GM21786 (cell line): ENCODE measurements around the gene KIF11.
"Not testable (repeated sequence)": the region's sequence is repeated elsewhere in the genome, so short reads cannot be mapped to it uniquely, and the experiment has no call there.

ENCODE experiments used
- ATAC-seq: cut with Tn5 transposase; IDR thresholded peaks from one replicate; pipeline ENCODE4 v1.9.1; 2021; ENCODE audit not compliant: unreplicated experiment

KIF11 gene

GRCh38 chr10:92590623-92591549, 2.0 kb upstream of the KIF11 start:
- peak; percentile 4 for ATAC-seq

- ATAC-seq = peak; percentile 75
These were observed 1.3 kb upstream of the KIF11 start for GRCh38 chr10:92591550-92592022.

- ATAC-seq = no peak
These were observed 974 bp downstream of the KIF11 start for GRCh38 chr10:92593619-92594588.

GRCh38 chr10:92595505-92595904, 2.6 kb downstream of the KIF11 start:
- no peak for ATAC-seq

- ATAC-seq = no peak
These were observed 5.4 kb downstream of the KIF11 start for GRCh38 chr10:92598321-92598720.

GRCh38 chr10:92604841-92605240, 11.9 kb downstream of the KIF11 start:
- no peak for ATAC-seq

- ATAC-seq = no peak
These were observed 22.6 kb downstream of the KIF11 start for GRCh38 chr10:92615515-92615914.

GRCh38 chr10:92619368-92619767, 26.4 kb downstream of the KIF11 start:
- ATAC-seq = no peak

GRCh38 chr10:92627845-92628480, 35.0 kb downstream of the KIF11 start:
- no peak for ATAC-seq

- ATAC-seq = no peak
These were observed 37.0 kb downstream of the KIF11 start for GRCh38 chr10:92629945-92630344.

- ATAC-seq = no peak
These were observed 45.1 kb downstream of the KIF11 start for GRCh38 chr10:92638037-92638436.

GRCh38 chr10:92640107-92640506, 47.2 kb downstream of the KIF11 start:
- ATAC-seq = no peak

- no peak for ATAC-seq
These were observed 48.6 kb downstream of the KIF11 start for GRCh38 chr10:92641492-92641891.

- no peak for ATAC-seq
These were observed 52.0 kb downstream of the KIF11 start for GRCh38 chr10:92644921-92645320.

GRCh38 chr10:92650864-92651263, 57.9 kb downstream of the KIF11 start:
- ATAC-seq = not testable (repeated sequence)

- ATAC-seq = no peak
These were observed 62.5 kb downstream of the KIF11 start for GRCh38 chr10:92655426-92655825.

GRCh38 chr10:92656266-92656961, 63.5 kb downstream of the KIF11 start:
- no peak for ATAC-seq

- ATAC-seq = no peak
These were observed 64.1 kb downstream of the KIF11 start for GRCh38 chr10:92657024-92657423.

- ATAC-seq = no peak
These were observed 69.9 kb downstream of the KIF11 start for GRCh38 chr10:92662848-92663247.

GRCh38 chr10:92664322-92664721, 71.4 kb downstream of the KIF11 start:
- no peak for ATAC-seq
